ENCODE results near the gene LMO7. TPM values are rescaled to one million over a fixed set of nuclear protein-coding genes. Genes with fewer than 3 reads are reported as not detected.

The LMO7 gene
- total RNA-seq, 1 experiment from 2014 or later: 105 TPM

GRCh38 chr13:75770164-75770563 is 134.0 kb downstream of the LMO7 start:
- no peak overlapping the region for H3K4me3 Mint-ChIP-seq (ENCODE audit: low read depth, unreplicated experiment)
- H3K4me1 Mint-ChIP-seq (ENCODE audit: low read depth, unreplicated experiment): peaks cover 26% of the 10 kb centered on the region
- no peak for DNase-seq
- TF ChIP-seq, protein P1, sequence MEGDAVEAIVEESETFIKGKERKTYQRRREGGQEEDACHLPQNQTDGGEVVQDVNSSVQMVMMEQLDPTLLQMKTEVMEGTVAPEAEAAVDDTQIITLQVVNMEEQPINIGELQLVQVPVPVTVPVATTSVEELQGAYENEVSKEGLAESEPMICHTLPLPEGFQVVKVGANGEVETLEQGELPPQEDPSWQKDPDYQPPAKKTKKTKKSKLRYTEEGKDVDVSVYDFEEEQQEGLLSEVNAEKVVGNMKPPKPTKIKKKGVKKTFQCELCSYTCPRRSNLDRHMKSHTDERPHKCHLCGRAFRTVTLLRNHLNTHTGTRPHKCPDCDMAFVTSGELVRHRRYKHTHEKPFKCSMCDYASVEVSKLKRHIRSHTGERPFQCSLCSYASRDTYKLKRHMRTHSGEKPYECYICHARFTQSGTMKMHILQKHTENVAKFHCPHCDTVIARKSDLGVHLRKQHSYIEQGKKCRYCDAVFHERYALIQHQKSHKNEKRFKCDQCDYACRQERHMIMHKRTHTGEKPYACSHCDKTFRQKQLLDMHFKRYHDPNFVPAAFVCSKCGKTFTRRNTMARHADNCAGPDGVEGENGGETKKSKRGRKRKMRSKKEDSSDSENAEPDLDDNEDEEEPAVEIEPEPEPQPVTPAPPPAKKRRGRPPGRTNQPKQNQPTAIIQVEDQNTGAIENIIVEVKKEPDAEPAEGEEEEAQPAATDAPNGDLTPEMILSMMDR (IDR thresholded peaks at IDR 0.05; ENCODE audit: unreplicated experiment): no peak
- CTCF ChIA-PET: no interaction called here
- no TSS peak for BruUV-seq (replicated peaks)
- no peaks in the 10 kb centered on the region for H3K27me3 Mint-ChIP-seq (ENCODE audit: unreplicated experiment)
- intact Hi-C loops (cut with micrococcal nuclease; ENCODE audit: unreplicated experiment): no loop called here
- H3K9me3 Mint-ChIP-seq (ENCODE audit: low read depth, unreplicated experiment): peaks cover 2% of the 10 kb centered on the region
- no peak overlapping the region for H3K27ac Mint-ChIP-seq (ENCODE audit: unreplicated experiment)
- peaks cover 24% of the 10 kb centered on the region for H3K36me3 Mint-ChIP-seq (ENCODE audit: insufficient read depth, unreplicated experiment)

GRCh38 chr13:75770592-75771011 is 134.5 kb downstream of the LMO7 start:
- no TSS peak for BruUV-seq (replicated peaks)
- no peak for DNase-seq
- Mint-ChIP-seq H3K27me3 (ENCODE audit: unreplicated experiment) (no peaks in the 10 kb centered on the region), H3K36me3 (ENCODE audit: insufficient read depth, unreplicated experiment) (peaks cover 20% of the 10 kb centered on the region), H3K9me3 (ENCODE audit: low read depth, unreplicated experiment) (peaks cover 2% of the 10 kb centered on the region), H3K27ac (ENCODE audit: unreplicated experiment) (no peak overlapping the region), H3K4me1 (ENCODE audit: low read depth, unreplicated experiment) (peaks cover 23% of the 10 kb centered on the region), H3K4me3 (ENCODE audit: low read depth, unreplicated experiment) (no peak overlapping the region)
- intact Hi-C loops (cut with micrococcal nuclease; ENCODE audit: unreplicated experiment): no loop called here
- TF ChIP-seq, protein P1 (IDR thresholded peaks at IDR 0.05; ENCODE audit: unreplicated experiment): no peak
- CTCF ChIA-PET: no interaction called here

DNA sequence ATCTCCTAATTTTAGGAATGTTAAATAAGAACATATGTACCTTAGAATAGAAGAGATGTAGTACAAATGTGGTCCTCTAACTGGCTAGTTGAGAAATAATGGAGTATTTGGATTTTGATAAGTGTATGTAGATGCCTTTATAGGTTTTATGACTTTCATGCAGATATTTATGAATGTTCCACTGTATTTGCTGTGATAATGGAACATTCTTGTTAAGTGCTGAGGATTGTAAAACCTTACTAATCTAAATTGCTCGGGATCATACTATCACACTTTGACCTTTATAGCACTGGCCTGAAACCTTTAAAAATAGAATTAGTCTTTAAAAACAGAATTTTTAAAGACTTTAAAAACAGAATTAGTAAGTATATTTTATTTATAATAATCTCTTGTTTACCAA is 135.1 kb downstream of the LMO7 start:
- intact Hi-C loops (cut with micrococcal nuclease; ENCODE audit: unreplicated experiment): no loop called here
- no peak for DNase-seq
- Mint-ChIP-seq H3K27me3 (ENCODE audit: unreplicated experiment) (no peaks in the 10 kb centered on the region), H3K4me3 (ENCODE audit: low read depth, unreplicated experiment) (no peak overlapping the region), H3K4me1 (ENCODE audit: low read depth, unreplicated experiment) (peaks cover 18% of the 10 kb centered on the region), H3K9me3 (ENCODE audit: low read depth, unreplicated experiment) (peaks cover 2% of the 10 kb centered on the region), H3K27ac (ENCODE audit: unreplicated experiment) (no peak overlapping the region), H3K36me3 (ENCODE audit: insufficient read depth, unreplicated experiment) (peaks cover 14% of the 10 kb centered on the region)
- CTCF ChIA-PET: no interaction called here
- TF ChIP-seq, protein P1 (IDR thresholded peaks at IDR 0.05; ENCODE audit: unreplicated experiment): no peak
- BruUV-seq (replicated peaks): no TSS peak

GRCh38 chr13:75771818-75772217 is 135.7 kb downstream of the LMO7 start:
- H3K27me3 Mint-ChIP-seq (ENCODE audit: unreplicated experiment): no peaks in the 10 kb centered on the region
- TF ChIP-seq, protein P1 (IDR thresholded peaks at IDR 0.05; ENCODE audit: unreplicated experiment): no peak
- H3K36me3 Mint-ChIP-seq (ENCODE audit: insufficient read depth, unreplicated experiment): peaks cover 13% of the 10 kb centered on the region
- peaks cover 2% of the 10 kb centered on the region for H3K9me3 Mint-ChIP-seq (ENCODE audit: low read depth, unreplicated experiment)
- intact Hi-C loops (cut with micrococcal nuclease; ENCODE audit: unreplicated experiment): no loop called here
- peak overlapping the region; percentile 85 for H3K27ac Mint-ChIP-seq (ENCODE audit: unreplicated experiment)
- peaks cover 18% of the 10 kb centered on the region for H3K4me1 Mint-ChIP-seq (ENCODE audit: low read depth, unreplicated experiment)
- no TSS peak for BruUV-seq (replicated peaks)
- no peak overlapping the region for H3K4me3 Mint-ChIP-seq (ENCODE audit: low read depth, unreplicated experiment)
- CTCF ChIA-PET: no interaction called here
- DNase-seq: no peak
